GM20431 (cell line): ENCODE data around the gene TBX2.

Experiments
- in situ Hi-C: fragments of 300-500 bp; cut with MseI, MboI; formaldehyde crosslinking; loops from one replicate; pipeline ENCODE4 v1.15.0; 2020; ENCODE audit warnings: low sequenced_read_pairs; ENCODE audit not compliant: unreplicated experiment

TBX2 gene

GRCh38 chr17:61396586-61397085 is 3.0 kb upstream of the TBX2 start:
- in situ Hi-C loops: loop anchor here (25.0 kb wide), 2 partner anchors 409 to 684 kb away; no protein-coding TSS in a partner anchor

- in situ Hi-C loops: loop anchor here (25.0 kb wide), 2 partner anchors 410 to 685 kb away; no protein-coding TSS in a partner anchor
Measured at GRCh38 chr17:61397086-61397842, 2.4 kb upstream of the TBX2 start.

- in situ Hi-C loops: loop anchor here (25.0 kb wide), 2 partner anchors 411 to 686 kb away; no protein-coding TSS in a partner anchor
Measured at GRCh38 chr17:61398721-61399130, 917 bp upstream of the TBX2 start.

- in situ Hi-C loops: no loop called here
Measured at GRCh38 chr17:61400066-61400716, 548 bp downstream of the TBX2 start.

GRCh38 chr17:61400717-61401388 is 1.2 kb downstream of the TBX2 start:
- in situ Hi-C loops: no loop called here

- in situ Hi-C loops: no loop called here
Measured at GRCh38 chr17:61401389-61402072, 1.9 kb downstream of the TBX2 start.

GRCh38 chr17:61402073-61402541 is 2.5 kb downstream of the TBX2 start:
- in situ Hi-C loops: no loop called here

GRCh38 chr17:61402978-61403800 is 3.5 kb downstream of the TBX2 start:
- in situ Hi-C loops: no loop called here

- in situ Hi-C loops: no loop called here
Measured at GRCh38 chr17:61403801-61404662, 4.4 kb downstream of the TBX2 start.

- in situ Hi-C loops: no loop called here
Measured at GRCh38 chr17:61404663-61404912, 4.9 kb downstream of the TBX2 start.

GRCh38 chr17:61404913-61405685 is 5.5 kb downstream of the TBX2 start:
- in situ Hi-C loops: no loop called here

GRCh38 chr17:61405686-61406536 is 6.3 kb downstream of the TBX2 start:
- in situ Hi-C loops: no loop called here

- in situ Hi-C loops: no loop called here
Measured at GRCh38 chr17:61406537-61406845, 6.8 kb downstream of the TBX2 start.

- in situ Hi-C loops: no loop called here
Measured at GRCh38 chr17:61406971-61407911, 7.6 kb downstream of the TBX2 start.

GRCh38 chr17:61408151-61409041 is 8.8 kb downstream of the TBX2 start:
- in situ Hi-C loops: no loop called here
